Liver (tissue), 9 donors: ENCODE measurements around the gene PHETA2. TPM values are rescaled to one million over a fixed set of nuclear protein-coding genes. Genes with fewer than 3 reads are reported as not detected.

Experiments
- DNase-seq: peaks from one replicate; pipeline ENCODE4 v3.0.0-alpha.2; 2017; ENCODE audit warnings: low spot score
- H3K27ac ChIP-seq, 2 donors: one replicate each; pipeline ENCODE4 v1.7.0; 2013; ENCODE audit warnings: inconsistent platforms in 2 of 2, low read length in 2 of 2, control low read depth in 1 of 2, low read depth in 1 of 2, mild to moderate bottlenecking in 1 of 2
- H3K27me3 ChIP-seq, 4 donors: one replicate each; pipeline versions ENCODE4 v1.6.1 to v1.7.0; 2013; ENCODE audit warnings: low read length in 3 of 4, inconsistent platforms in 1 of 4, mild to moderate bottlenecking in 1 of 4, moderate library complexity in 1 of 4; ENCODE audit not compliant: control insufficient read depth in 4 of 4, insufficient read depth in 4 of 4
- H3K36me3 ChIP-seq, 4 donors: one replicate each; pipeline versions ENCODE4 v1.6.1 to v1.7.0; 2013; ENCODE audit warnings: low read length in 3 of 4, mild to moderate bottlenecking in 3 of 4, low read depth in 1 of 4, moderate library complexity in 1 of 4; ENCODE audit not compliant: control insufficient read depth in 4 of 4, insufficient read depth in 3 of 4
- H3K4me1 ChIP-seq, 4 donors: one replicate each; pipeline versions ENCODE4 v1.6.1 to v1.7.0; 2013; ENCODE audit warnings: low read length in 3 of 4, mild to moderate bottlenecking in 3 of 4, moderate library complexity in 1 of 4; ENCODE audit not compliant: control insufficient read depth in 4 of 4, insufficient read depth in 4 of 4
- H3K4me3 ChIP-seq, 3 donors: one replicate each; pipeline versions ENCODE4 v1.6.1 to v1.7.0; 2013; ENCODE audit warnings: low read length in 3 of 3, control low read depth in 1 of 3, low read depth in 1 of 3, mild to moderate bottlenecking in 1 of 3
- H3K9ac ChIP-seq, 2 donors: one replicate each; pipeline ENCODE4 v1.7.0; 2013; ENCODE audit warnings: low read length in 2 of 2, mild to moderate bottlenecking in 2 of 2, moderate library complexity in 2 of 2, control low read depth in 1 of 2, low read depth in 1 of 2
- H3K9me3 ChIP-seq, 4 donors: one replicate each; pipeline versions ENCODE4 v1.6.1 to v1.7.0; 2013; ENCODE audit warnings: low read length in 3 of 4; ENCODE audit not compliant: control insufficient read depth in 4 of 4
- EGR1 ChIP-seq, 2 donors: IDR thresholded peaks; 2 replicates each; pipeline ENCODE4 v1.6.1; 2016 to 2018; ENCODE audit warnings: antibody characterized with exemption in 2 of 2, low read depth in 2 of 2
- FOXA1 ChIP-seq: IDR thresholded peaks from 2 replicates; pipeline ENCODE4 v1.6.1; 2016; ENCODE audit warnings: antibody characterized with exemption
- FOXA2 ChIP-seq: IDR thresholded peaks from 2 replicates; pipeline ENCODE4 v1.6.1; 2016; ENCODE audit warnings: antibody characterized with exemption
- GABPA ChIP-seq, 2 donors: IDR thresholded peaks in 1 of 2; conservative IDR thresholded peaks in 1 of 2; 2 replicates each; pipeline ENCODE4 v1.6.1; 2016; ENCODE audit warnings: antibody characterized with exemption in 2 of 2, mild to moderate bottlenecking in 1 of 2, moderate library complexity in 1 of 2
- HNF4A ChIP-seq, 2 donors: conservative IDR thresholded peaks; 2 replicates each; pipeline ENCODE4 v1.6.1; 2016; ENCODE audit warnings: antibody characterized with exemption in 2 of 2, mild to moderate bottlenecking in 2 of 2
- HNF4G ChIP-seq: IDR thresholded peaks from 2 replicates; pipeline ENCODE4 v1.6.1; 2016; ENCODE audit warnings: antibody characterized with exemption
- JUND ChIP-seq, 2 donors: IDR thresholded peaks; 2 replicates each; pipeline ENCODE4 v1.6.1; 2016; ENCODE audit warnings: antibody characterized with exemption in 2 of 2
- NR2F2 ChIP-seq: IDR thresholded peaks from 2 replicates; pipeline ENCODE4 v1.6.1; 2016; ENCODE audit warnings: antibody characterized with exemption
- RAD21 ChIP-seq, 2 donors: IDR thresholded peaks; 2 replicates each; pipeline ENCODE4 v1.6.1; 2016; ENCODE audit warnings: antibody characterized with exemption in 2 of 2, mild to moderate bottlenecking in 2 of 2
- RXRA ChIP-seq, 2 donors: IDR thresholded peaks; 2 replicates each; pipeline ENCODE4 v1.6.1; 2017 to 2018; ENCODE audit warnings: antibody characterized with exemption in 2 of 2, mild to moderate bottlenecking in 1 of 2
- SP1 ChIP-seq: IDR thresholded peaks from 2 replicates; pipeline ENCODE4 v1.6.1; 2018; ENCODE audit warnings: antibody characterized with exemption, mild to moderate bottlenecking
- TAF1 ChIP-seq: conservative IDR thresholded peaks from 2 replicates; pipeline ENCODE4 v1.6.1; 2016; ENCODE audit warnings: antibody characterized with exemption, mild to moderate bottlenecking
- YY1 ChIP-seq: IDR thresholded peaks from 2 replicates; pipeline ENCODE4 v1.6.1; 2016; ENCODE audit warnings: antibody characterized with exemption, mild to moderate bottlenecking
- WGBS: extraction: QIAGEN DNeasy Blood & Tissue Kit; methylation state at CpG from one replicate; pipeline ENCODE4 v1.1.7; 2013; 5-methylcytosine and 5-hydroxymethylcytosine counted together
- polyA plus RNA-seq, 2 donors: library from polyadenylated mRNA; stranded (reverse) in 1 of 2; unstranded in 1 of 2; fragments of 200-250 nt in 1 of 2; fragments of >200 nt in 1 of 2; fragmentation: Nextera tagmentation in 1 of 2; extraction: Ambion mirVana in 1 of 2; gene quantifications; one replicate each; pipeline versions ENCODE4 v1.2.1 to v1.2.3, GENCODE V29; 2013 to 2015
- total RNA-seq, 2 donors: library from RNA; depleted of rRNA; stranded (reverse); fragments of >200 nt; gene quantifications; one replicate each; pipeline ENCODE4 v1.2.3, GENCODE V29; 2014
- TF ChIP-seq, protein P1 (sequence below): fragments of 150-350 bp; IDR thresholded peaks from 2 replicates; pipeline ENCODE4 v1.5.1; 2017; ENCODE audit warnings: improper control_type of control experiment, low read depth, low read length; ENCODE audit not compliant: missing input control
- TF ChIP-seq, protein P2 (sequence below): IDR thresholded peaks from 2 replicates; pipeline ENCODE4 v1.6.1; 2016; ENCODE audit warnings: antibody characterized with exemption
- TF ChIP-seq, protein P3 (sequence below): IDR thresholded peaks from 2 replicates; pipeline ENCODE4 v1.6.1; 2016; ENCODE audit warnings: antibody characterized with exemption
- TF ChIP-seq, protein P4 (sequence below): IDR thresholded peaks from 2 replicates; pipeline ENCODE4 v1.6.1; 2016; ENCODE audit warnings: antibody characterized with exemption, mild to moderate bottlenecking
- TF ChIP-seq, protein P5 (sequence below): IDR thresholded peaks from 2 replicates; pipeline ENCODE4 v1.6.1; 2016; ENCODE audit warnings: antibody characterized with exemption
- donor health status: healthy.
- donor health status: healthy.
- donor health status: healthy.
- donor health status: healthy.
- donor health status: healthy.

PHETA2 gene
- total and polyA plus RNA-seq, 4 donors, result 0.89 to 5.1 (median 1.5) TPM

DNA sequence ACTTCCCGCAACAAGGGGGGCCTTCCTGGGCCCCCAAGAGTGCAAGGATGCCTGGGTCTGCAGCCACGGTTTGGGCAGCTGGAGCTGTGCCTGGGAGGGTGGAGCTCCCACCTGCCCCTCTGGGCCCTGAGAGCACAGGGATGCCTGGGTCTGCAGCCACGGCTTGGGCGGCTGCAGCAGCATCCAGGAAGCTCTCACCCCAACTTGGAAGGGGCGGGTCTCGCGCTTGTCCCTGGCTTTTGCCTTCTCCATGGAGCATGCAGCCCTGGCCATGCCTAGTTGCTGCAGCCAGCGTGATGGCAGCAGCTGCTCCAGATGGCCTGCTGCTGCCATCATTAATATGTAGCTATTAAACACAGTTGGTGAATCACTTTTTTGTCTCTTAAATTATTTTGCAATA, 38.8 kb upstream of the PHETA2 start:
- DNase-seq, result no peak
- Histone ChIP-seq H3K36me3 (no peaks in the 10 kb centered on the region), H3K4me1 (no peaks in the 10 kb centered on the region), H3K27me3 (no peaks in the 10 kb centered on the region), H3K9me3 (peaks cover 0 to 2% (median 0%) of the 10 kb centered on the region in 4 donors), H3K4me3 (no peak overlapping the region), H3K27ac (no peak overlapping the region), H3K9ac (no peak overlapping the region)
- WGBS, result 88% methylated on average over 8 of the region's 8 CpGs
- TF ChIP-seq, protein P1, sequence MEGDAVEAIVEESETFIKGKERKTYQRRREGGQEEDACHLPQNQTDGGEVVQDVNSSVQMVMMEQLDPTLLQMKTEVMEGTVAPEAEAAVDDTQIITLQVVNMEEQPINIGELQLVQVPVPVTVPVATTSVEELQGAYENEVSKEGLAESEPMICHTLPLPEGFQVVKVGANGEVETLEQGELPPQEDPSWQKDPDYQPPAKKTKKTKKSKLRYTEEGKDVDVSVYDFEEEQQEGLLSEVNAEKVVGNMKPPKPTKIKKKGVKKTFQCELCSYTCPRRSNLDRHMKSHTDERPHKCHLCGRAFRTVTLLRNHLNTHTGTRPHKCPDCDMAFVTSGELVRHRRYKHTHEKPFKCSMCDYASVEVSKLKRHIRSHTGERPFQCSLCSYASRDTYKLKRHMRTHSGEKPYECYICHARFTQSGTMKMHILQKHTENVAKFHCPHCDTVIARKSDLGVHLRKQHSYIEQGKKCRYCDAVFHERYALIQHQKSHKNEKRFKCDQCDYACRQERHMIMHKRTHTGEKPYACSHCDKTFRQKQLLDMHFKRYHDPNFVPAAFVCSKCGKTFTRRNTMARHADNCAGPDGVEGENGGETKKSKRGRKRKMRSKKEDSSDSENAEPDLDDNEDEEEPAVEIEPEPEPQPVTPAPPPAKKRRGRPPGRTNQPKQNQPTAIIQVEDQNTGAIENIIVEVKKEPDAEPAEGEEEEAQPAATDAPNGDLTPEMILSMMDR, result no peak

DNA sequence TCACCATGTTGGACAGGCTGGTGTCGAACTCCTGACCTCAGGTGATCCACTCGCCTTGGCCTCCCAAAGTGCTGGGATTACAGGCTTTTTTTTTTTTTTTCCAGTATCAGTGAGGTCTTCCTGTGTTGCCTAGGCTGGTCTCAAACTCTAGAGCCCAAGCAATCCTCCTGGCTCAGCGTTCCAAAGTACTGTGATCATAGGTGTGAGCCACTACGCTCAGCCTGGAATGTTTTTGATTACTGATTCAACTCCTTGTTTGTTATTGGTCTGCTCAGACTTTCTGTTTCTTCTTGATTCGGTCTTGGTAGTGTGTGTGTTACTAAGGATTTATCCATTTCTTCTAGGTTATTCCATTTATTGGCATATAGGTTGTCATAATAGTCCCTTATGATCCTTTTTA, 34.8 kb upstream of the PHETA2 start:
- H3K9me3 ChIP-seq, result peaks cover 0 to 7% (median 1%) of the 10 kb centered on the region in 4 donors
- no peak for DNase-seq
- no peak overlapping the region for H3K4me3 ChIP-seq
- no peaks in the 10 kb centered on the region for H3K36me3 ChIP-seq
- no peaks in the 10 kb centered on the region for H3K4me1 ChIP-seq
- H3K27me3 ChIP-seq, result no peaks in the 10 kb centered on the region
- H3K9ac ChIP-seq, result no peak overlapping the region
- 96% methylated on average over 5 of the region's 5 CpGs for WGBS
- TF ChIP-seq, protein P2, sequence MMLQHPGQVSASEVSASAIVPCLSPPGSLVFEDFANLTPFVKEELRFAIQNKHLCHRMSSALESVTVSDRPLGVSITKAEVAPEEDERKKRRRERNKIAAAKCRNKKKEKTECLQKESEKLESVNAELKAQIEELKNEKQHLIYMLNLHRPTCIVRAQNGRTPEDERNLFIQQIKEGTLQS, result no peak
- TF ChIP-seq RXRA (IDR thresholded peaks at IDR 0.05) (no peak), GABPA (IDR thresholded peaks at IDR 0.05 in 1 of 2, conservative IDR thresholded peaks at IDR 0.05 in 1 of 2) (no peak), NR2F2 (no peak), RAD21 (IDR thresholded peaks at IDR 0.05) (no peak), HNF4A (conservative IDR thresholded peaks at IDR 0.05) (no peak), EGR1 (IDR thresholded peaks at IDR 0.05; ENCODE audit: low read depth in 2 of 2) (no peak), SP1 (no peak), YY1 (no peak), HNF4G (no peak), FOXA1 (no peak), TAF1 (no peak), JUND (IDR thresholded peaks at IDR 0.05) (no peak), FOXA2 (no peak)
- TF ChIP-seq, protein P3, sequence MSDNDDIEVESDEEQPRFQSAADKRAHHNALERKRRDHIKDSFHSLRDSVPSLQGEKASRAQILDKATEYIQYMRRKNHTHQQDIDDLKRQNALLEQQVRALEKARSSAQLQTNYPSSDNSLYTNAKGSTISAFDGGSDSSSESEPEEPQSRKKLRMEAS, result no peak
- TF ChIP-seq, protein P1, result no peak
- TF ChIP-seq, protein P4, sequence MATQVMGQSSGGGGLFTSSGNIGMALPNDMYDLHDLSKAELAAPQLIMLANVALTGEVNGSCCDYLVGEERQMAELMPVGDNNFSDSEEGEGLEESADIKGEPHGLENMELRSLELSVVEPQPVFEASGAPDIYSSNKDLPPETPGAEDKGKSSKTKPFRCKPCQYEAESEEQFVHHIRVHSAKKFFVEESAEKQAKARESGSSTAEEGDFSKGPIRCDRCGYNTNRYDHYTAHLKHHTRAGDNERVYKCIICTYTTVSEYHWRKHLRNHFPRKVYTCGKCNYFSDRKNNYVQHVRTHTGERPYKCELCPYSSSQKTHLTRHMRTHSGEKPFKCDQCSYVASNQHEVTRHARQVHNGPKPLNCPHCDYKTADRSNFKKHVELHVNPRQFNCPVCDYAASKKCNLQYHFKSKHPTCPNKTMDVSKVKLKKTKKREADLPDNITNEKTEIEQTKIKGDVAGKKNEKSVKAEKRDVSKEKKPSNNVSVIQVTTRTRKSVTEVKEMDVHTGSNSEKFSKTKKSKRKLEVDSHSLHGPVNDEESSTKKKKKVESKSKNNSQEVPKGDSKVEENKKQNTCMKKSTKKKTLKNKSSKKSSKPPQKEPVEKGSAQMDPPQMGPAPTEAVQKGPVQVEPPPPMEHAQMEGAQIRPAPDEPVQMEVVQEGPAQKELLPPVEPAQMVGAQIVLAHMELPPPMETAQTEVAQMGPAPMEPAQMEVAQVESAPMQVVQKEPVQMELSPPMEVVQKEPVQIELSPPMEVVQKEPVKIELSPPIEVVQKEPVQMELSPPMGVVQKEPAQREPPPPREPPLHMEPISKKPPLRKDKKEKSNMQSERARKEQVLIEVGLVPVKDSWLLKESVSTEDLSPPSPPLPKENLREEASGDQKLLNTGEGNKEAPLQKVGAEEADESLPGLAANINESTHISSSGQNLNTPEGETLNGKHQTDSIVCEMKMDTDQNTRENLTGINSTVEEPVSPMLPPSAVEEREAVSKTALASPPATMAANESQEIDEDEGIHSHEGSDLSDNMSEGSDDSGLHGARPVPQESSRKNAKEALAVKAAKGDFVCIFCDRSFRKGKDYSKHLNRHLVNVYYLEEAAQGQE, result no peak
- TF ChIP-seq, protein P5, sequence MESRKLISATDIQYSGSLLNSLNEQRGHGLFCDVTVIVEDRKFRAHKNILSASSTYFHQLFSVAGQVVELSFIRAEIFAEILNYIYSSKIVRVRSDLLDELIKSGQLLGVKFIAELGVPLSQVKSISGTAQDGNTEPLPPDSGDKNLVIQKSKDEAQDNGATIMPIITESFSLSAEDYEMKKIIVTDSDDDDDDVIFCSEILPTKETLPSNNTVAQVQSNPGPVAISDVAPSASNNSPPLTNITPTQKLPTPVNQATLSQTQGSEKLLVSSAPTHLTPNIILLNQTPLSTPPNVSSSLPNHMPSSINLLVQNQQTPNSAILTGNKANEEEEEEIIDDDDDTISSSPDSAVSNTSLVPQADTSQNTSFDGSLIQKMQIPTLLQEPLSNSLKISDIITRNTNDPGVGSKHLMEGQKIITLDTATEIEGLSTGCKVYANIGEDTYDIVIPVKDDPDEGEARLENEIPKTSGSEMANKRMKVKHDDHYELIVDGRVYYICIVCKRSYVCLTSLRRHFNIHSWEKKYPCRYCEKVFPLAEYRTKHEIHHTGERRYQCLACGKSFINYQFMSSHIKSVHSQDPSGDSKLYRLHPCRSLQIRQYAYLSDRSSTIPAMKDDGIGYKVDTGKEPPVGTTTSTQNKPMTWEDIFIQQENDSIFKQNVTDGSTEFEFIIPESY, result no peak
- H3K27ac ChIP-seq, result no peak overlapping the region
